Gastroesophageal sphincter (tissue), 4 donors: ENCODE measurements around the gene ARHGEF17. TPM values are rescaled to one million over a fixed set of nuclear protein-coding genes. Genes with fewer than 3 reads are reported as not detected.

Experiments
- ATAC-seq: fragments of 150-250 bp; one replicate; pipeline ENCODE4 v1.9.1; 2016; ENCODE audit warnings: mild to moderate bottlenecking, moderate library complexity
- H3K27ac ChIP-seq, 4 donors: fragments of 200-600 bp; sonication (generic) in 3 of 4; 1 replicate in 3 of 4; 2 replicates in 1 of 4; pipeline ENCODE4 v1.5.1; 2016 to 2019
- H3K27me3 ChIP-seq: fragments of 200-600 bp; sonication (generic); one replicate; pipeline ENCODE4 v1.5.1; 2019
- H3K36me3 ChIP-seq, 2 donors: fragments of 200-600 bp; sonication (generic); one replicate each; pipeline ENCODE4 v1.5.1; 2019; ENCODE audit warnings: control low read depth in 1 of 2
- H3K4me1 ChIP-seq, 3 donors: fragments of 200-600 bp; sonication (generic); 1 replicate in 2 of 3; 2 replicates in 1 of 3; pipeline ENCODE4 v1.5.1; 2016 to 2019; ENCODE audit warnings: control low read depth in 2 of 3
- H3K4me3 ChIP-seq, 2 donors: fragments of 200-600 bp; sonication (generic); one replicate each; pipeline ENCODE4 v1.5.1; 2019; ENCODE audit warnings: mild to moderate bottlenecking in 1 of 2, moderate library complexity in 1 of 2
- H3K9me3 ChIP-seq, 3 donors: fragments of 200-600 bp; sonication (generic); one replicate each; pipeline ENCODE4 v1.5.1; 2017 to 2019; ENCODE audit warnings: control low read depth in 2 of 3
- CTCF ChIP-seq, 4 experiments: fragments of 200-600 bp in 2 of 4; fragments of 450-650 bp in 2 of 4; sonication (generic) in 1 of 4; IDR thresholded peaks; one replicate each; pipeline ENCODE4 v1.5.1; 2017 to 2019; ENCODE audit warnings: antibody characterized with exemption in 4 of 4, mild to moderate bottlenecking in 2 of 4, moderate library complexity in 2 of 4
- EP300 ChIP-seq: sonication (generic); formaldehyde crosslinking; IDR thresholded peaks from one replicate; pipeline ENCODE4 v1.6.1; 2017; ENCODE audit warnings: antibody characterized with exemption, mild to moderate bottlenecking
- POLR2A ChIP-seq, 2 donors: fragments of 450-650 bp; IDR thresholded peaks; one replicate each; pipeline ENCODE4 v1.6.1; 2017; ENCODE audit warnings: antibody characterized with exemption in 2 of 2, mild to moderate bottlenecking in 2 of 2, moderate library complexity in 1 of 2
- POLR2AphosphoS5 ChIP-seq: sonication (generic); formaldehyde crosslinking; IDR thresholded peaks from one replicate; pipeline ENCODE4 v1.6.1; 2017; ENCODE audit warnings: antibody characterized with exemption
- WGBS, 2 donors: methylation state at CpG; one replicate each; pipeline ENCODE4 v1.1.5; 2018; ENCODE audit warnings: low coverage in 1 of 2; 5-methylcytosine and 5-hydroxymethylcytosine counted together
- total RNA-seq, 4 donors: library from RNA; depleted of rRNA; stranded (reverse); fragments of >200 nt; gene quantifications; one replicate each; pipeline ENCODE4 v1.1.0, GENCODE V29; 2016

ARHGEF17 gene
- total RNA-seq, 4 donors from 2014 or later, result 52.5 to 169 (median 84.4) TPM

- WGBS, 2 donors, result 84 to 95% methylated on average over 6 to 7 of the region's 9 CpGs
- no peaks in the 10 kb centered on the region for H3K9me3 ChIP-seq
- H3K4me1 ChIP-seq, result peaks cover 0 to 34% (median 8%) of the 10 kb centered on the region in 3 donors
- H3K36me3 ChIP-seq, result no peaks in the 10 kb centered on the region
- H3K4me3 ChIP-seq, result no peak overlapping the region
- H3K27ac ChIP-seq, result no peak overlapping the region
- TF ChIP-seq POLR2AphosphoS5, result no peak
- no peak for TF ChIP-seq EP300
- TF ChIP-seq CTCF (IDR thresholded peaks at IDR 0.05), result no peak
- TF ChIP-seq POLR2A (IDR thresholded peaks at IDR 0.05), result no peak
- no peak for ATAC-seq
- no peaks in the 10 kb centered on the region for H3K27me3 ChIP-seq
Measured at GRCh38 chr11:73286240-73286810, 21.8 kb upstream of the ARHGEF17 start.

- 83% methylated on average over 2 of the region's 10 CpGs; no CpG with 5 or more reads in 1 of the 2 donors for WGBS, 2 donors
- H3K4me1 ChIP-seq, result peaks cover 0 to 39% (median 8%) of the 10 kb centered on the region in 3 donors
- peak overlapping the region in 2 of 4 donors; percentile 19 to 39 for H3K27ac ChIP-seq
- no peaks in the 10 kb centered on the region for H3K36me3 ChIP-seq
- H3K27me3 ChIP-seq, result no peaks in the 10 kb centered on the region
- H3K9me3 ChIP-seq, result no peaks in the 10 kb centered on the region
- TF ChIP-seq CTCF (IDR thresholded peaks at IDR 0.05) (no peak), EP300 (no peak)
- H3K4me3 ChIP-seq, result no peak overlapping the region
- no peak for ATAC-seq
Measured at GRCh38 chr11:73287400-73288101, 20.5 kb upstream of the ARHGEF17 start.

- no peaks in the 10 kb centered on the region for H3K36me3 ChIP-seq
- 92 to 100% methylated on average over 2 of the region's 5 CpGs for WGBS, 2 donors
- H3K27ac ChIP-seq, result peak overlapping the region in 3 of 4 donors; percentile 53 to 62 (median 55)
- no peak for ATAC-seq
- peaks cover 0 to 40% (median 8%) of the 10 kb centered on the region in 3 donors for H3K4me1 ChIP-seq
- H3K27me3 ChIP-seq, result no peaks in the 10 kb centered on the region
- H3K9me3 ChIP-seq, result no peaks in the 10 kb centered on the region
- no peak overlapping the region for H3K4me3 ChIP-seq
- TF ChIP-seq EP300 (no peak), POLR2A (IDR thresholded peaks at IDR 0.05) (no peak), POLR2AphosphoS5 (no peak), CTCF (IDR thresholded peaks at IDR 0.05) (no peak)
Measured at GRCh38 chr11:73288192-73288872, 19.7 kb upstream of the ARHGEF17 start.

- ATAC-seq, result peak; percentile 79
- Histone ChIP-seq H3K27ac (peak overlapping the region in 3 of 4 donors; percentile 53 to 62 (median 55)), H3K4me3 (peak overlapping the region in 1 of 2 donors; percentile 33), H3K9me3 (no peaks in the 10 kb centered on the region), H3K4me1 (peaks cover 0 to 40% (median 8%) of the 10 kb centered on the region in 3 donors), H3K27me3 (no peaks in the 10 kb centered on the region), H3K36me3 (no peaks in the 10 kb centered on the region)
- 20 to 55% methylated on average over 1 to 2 of the region's 17 CpGs for WGBS, 2 donors
- no peak for TF ChIP-seq POLR2AphosphoS5
- peak in 3 of 4 experiments; percentile 85 to 94 (median 89) for TF ChIP-seq CTCF (IDR thresholded peaks at IDR 0.05)
- TF ChIP-seq POLR2A (IDR thresholded peaks at IDR 0.05), result no peak
- TF ChIP-seq EP300, result no peak
Measured at GRCh38 chr11:73288873-73289707, 19.0 kb upstream of the ARHGEF17 start.
